ENCODE measurements around the gene MCU. TPM values are rescaled to one million over a fixed set of nuclear protein-coding genes. Genes with fewer than 3 reads are reported as not detected.

Gene MCU
- total and polyA plus RNA-seq, 2 of the 4 experiments (the other 2 are of a cell fraction) = 36.2 to 36.7 TPM

DNA sequence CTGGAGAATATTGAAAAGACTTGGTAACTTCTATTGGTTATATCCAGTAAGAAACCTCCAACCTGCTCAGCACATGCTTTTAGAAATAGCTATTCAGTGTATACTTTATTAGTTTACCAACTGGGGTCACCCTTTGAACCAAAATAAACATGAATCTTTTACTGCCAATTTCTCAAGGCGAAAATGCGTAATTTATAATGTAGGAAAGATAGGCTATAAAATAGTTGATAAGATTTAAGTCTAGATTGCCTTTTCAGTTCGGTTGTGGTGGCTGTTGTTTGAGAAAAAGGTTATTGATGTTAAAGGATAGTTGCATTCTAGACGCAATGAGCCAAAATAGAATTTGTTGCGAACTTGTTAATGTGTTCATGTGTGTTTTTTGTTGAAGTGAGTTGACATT lies 119.0 kb downstream of the MCU start:
- no peak overlapping the region for H2AFZ ChIP-seq (replicated peaks; ENCODE audit: low read length, poor library complexity)
- no peak overlapping the region for H2BK120ac ChIP-seq (ENCODE audit: low read depth, low read length)
- H3K4me2 ChIP-seq (ENCODE audit: low read depth, low read length) = no peak overlapping the region
- H2BK15ac ChIP-seq (ENCODE audit: low read depth, low read length) = no peak overlapping the region
- H3K36me3 ChIP-seq (ENCODE audit: control insufficient read depth, insufficient read depth, low read length) = 0 out of 2 replicates have a peak, but pooled peaks cover 2% of the 10 kb centered on the region
- H3K27ac ChIP-seq (ENCODE audit: insufficient read depth, low read length) = no peak overlapping the region
- ChIA-PET POLR2A (ENCODE audit: unreplicated experiment) (no interaction called here), CTCF (no interaction called here)
- BruUV-seq (replicated peaks) = no TSS peak
- H2BK20ac ChIP-seq (ENCODE audit: low read depth, low read length) = no peak overlapping the region
- TF ChIP-seq, protein P1, sequence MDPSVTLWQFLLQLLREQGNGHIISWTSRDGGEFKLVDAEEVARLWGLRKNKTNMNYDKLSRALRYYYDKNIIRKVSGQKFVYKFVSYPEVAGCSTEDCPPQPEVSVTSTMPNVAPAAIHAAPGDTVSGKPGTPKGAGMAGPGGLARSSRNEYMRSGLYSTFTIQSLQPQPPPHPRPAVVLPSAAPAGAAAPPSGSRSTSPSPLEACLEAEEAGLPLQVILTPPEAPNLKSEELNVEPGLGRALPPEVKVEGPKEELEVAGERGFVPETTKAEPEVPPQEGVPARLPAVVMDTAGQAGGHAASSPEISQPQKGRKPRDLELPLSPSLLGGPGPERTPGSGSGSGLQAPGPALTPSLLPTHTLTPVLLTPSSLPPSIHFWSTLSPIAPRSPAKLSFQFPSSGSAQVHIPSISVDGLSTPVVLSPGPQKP (IDR thresholded peaks at IDR 0.05; ENCODE audit: borderline replicate concordance, low read depth, low read length) = no peak
- TF ChIP-seq BHLHE40 (IDR thresholded peaks at IDR 0.05; ENCODE audit: low read depth, low read length) (no peak), NFE2L2 (IDR thresholded peaks at IDR 0.05; ENCODE audit: low read depth, low read length) (no peak), CHD1 (IDR thresholded peaks at IDR 0.05; ENCODE audit: low read depth, low read length) (no peak), MAZ (IDR thresholded peaks at IDR 0.05; ENCODE audit: borderline replicate concordance, low read depth, low read length) (no peak), CEBPB (IDR thresholded peaks at IDR 0.05; ENCODE audit: low read depth, low read length) (no peak), RFX5 (IDR thresholded peaks at IDR 0.05; ENCODE audit: low read depth, low read length) (no peak)
- DNase-seq (no peak), ATAC-seq (ENCODE audit: low read depth) (no peak)
- no peak overlapping the region for H2AK5ac ChIP-seq (ENCODE audit: low read depth, low read length)
- H3K27me3 ChIP-seq (ENCODE audit: control insufficient read depth, insufficient read depth, low read length) = no peaks in the 10 kb centered on the region
- in situ Hi-C loops (cut with MboI; ENCODE audit: low sequenced_read_pairs) (no loop called here), intact Hi-C loops (cut with micrococcal nuclease) (no loop called here), dilution Hi-C loops (cut with HindIII; ENCODE audit: low sequenced_read_pairs, unreplicated experiment) (no loop called here)
- no peak overlapping the region for H3K4ac ChIP-seq (ENCODE audit: low read depth, low read length)
- no peak overlapping the region for H3K56ac ChIP-seq (ENCODE audit: extremely low read depth, insufficient read depth, low read length)
- H3K4me1 ChIP-seq (ENCODE audit: control insufficient read depth, insufficient read depth, low read length) = peaks cover 2% of the 10 kb centered on the region; the same call in 1 of the 2 replicates
- no peak overlapping the region for H3K23ac ChIP-seq (ENCODE audit: low read depth, low read length)
- H3K18ac ChIP-seq (ENCODE audit: low read depth, low read length) = no peak overlapping the region
- H4K91ac ChIP-seq (ENCODE audit: insufficient read depth, low read depth, low read length) = no peak overlapping the region
- no peak overlapping the region for H2AK9ac ChIP-seq (replicated peaks; ENCODE audit: low read depth, low read length, poor library complexity)
- 0 out of 2 replicates have a peak, but pooled peaks cover 6% of the 10 kb centered on the region for H4K20me1 ChIP-seq (ENCODE audit: insufficient read depth, low read length)
- no peak overlapping the region for H3K14ac ChIP-seq (replicated peaks; ENCODE audit: low read depth, low read length)
- H3K9me1 ChIP-seq (ENCODE audit: insufficient read depth, low read length) = no peaks in the 10 kb centered on the region
- H3K79me1 ChIP-seq (ENCODE audit: low read depth in 1 of 2, low read length in 2 of 2) = peaks cover 20 to 39% of the 10 kb centered on the region in 2 experiments
- no peak overlapping the region for H3K4me3 ChIP-seq (ENCODE audit: insufficient read depth, low read depth, low read length)
- H4K8ac ChIP-seq (ENCODE audit: low read depth in 2 of 2, low read length in 2 of 2) = no peak overlapping the region
- no peaks in the 10 kb centered on the region for H3K9me3 ChIP-seq (ENCODE audit: control insufficient read depth, insufficient read depth, low read length)
- no peak overlapping the region for H4K5ac ChIP-seq (ENCODE audit: low read depth, low read length)
- H2BK5ac ChIP-seq (ENCODE audit: low read depth, low read length, poor library complexity, severe bottlenecking) = no peak overlapping the region
- no peak overlapping the region for H3K9ac ChIP-seq (ENCODE audit: low read depth, low read length)
- 85% methylated on average over 3 of the region's 5 CpGs; no CpG with 5 or more reads in 1 of the 2 experiments for WGBS, 2 experiments (ENCODE audit: extremely low coverage in 2 of 2, insufficient read length in 1 of 2)

All from IMR-90 (cell line).